ENCODE data around the gene MTERF2. TPM values are rescaled to one million over a fixed set of nuclear protein-coding genes. Genes with fewer than 3 reads are reported as not detected.
"Not testable (repeated sequence)": the region's sequence is repeated elsewhere in the genome, so short reads cannot be mapped to it uniquely, and the experiment has no call there.

Gene MTERF2
- total RNA-seq, 1 donor from 2014 or later: 12.5 TPM

DNA sequence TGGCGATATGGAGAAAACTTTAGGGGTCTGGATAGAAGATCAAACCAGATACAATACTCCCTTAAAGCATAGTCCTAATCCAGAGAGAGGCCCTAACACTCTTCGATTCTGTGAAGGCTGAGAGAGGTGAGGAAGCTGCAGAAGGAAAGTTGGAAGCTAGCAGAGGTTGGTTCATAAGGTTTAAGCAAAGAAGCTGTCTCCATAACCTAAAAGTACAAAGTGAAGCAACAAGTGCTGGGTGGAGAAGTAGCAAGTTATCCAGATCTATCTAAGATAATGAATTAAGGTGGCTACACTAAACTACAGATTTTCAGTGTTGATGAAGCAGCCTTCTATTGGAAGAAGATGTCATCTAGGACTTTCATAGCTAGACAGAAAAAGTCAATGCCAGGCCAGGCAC is 24.6 kb upstream of the MTERF2 start:
- no peaks in the 10 kb centered on the region for H3K27me3 Mint-ChIP-seq (ENCODE audit: unreplicated experiment)

GRCh38 chr12:107007411-107007810 is 20.5 kb upstream of the MTERF2 start:
- H3K9me3 Mint-ChIP-seq (ENCODE audit: unreplicated experiment): peaks cover 5% of the 10 kb centered on the region
- no peaks in the 10 kb centered on the region for H3K27me3 Mint-ChIP-seq (ENCODE audit: unreplicated experiment)
- H3K27ac Mint-ChIP-seq (ENCODE audit: unreplicated experiment): no peak overlapping the region
- DNase-seq (ENCODE audit: extremely low spot score, unreplicated experiment): no peak
- TF ChIP-seq, protein P1, sequence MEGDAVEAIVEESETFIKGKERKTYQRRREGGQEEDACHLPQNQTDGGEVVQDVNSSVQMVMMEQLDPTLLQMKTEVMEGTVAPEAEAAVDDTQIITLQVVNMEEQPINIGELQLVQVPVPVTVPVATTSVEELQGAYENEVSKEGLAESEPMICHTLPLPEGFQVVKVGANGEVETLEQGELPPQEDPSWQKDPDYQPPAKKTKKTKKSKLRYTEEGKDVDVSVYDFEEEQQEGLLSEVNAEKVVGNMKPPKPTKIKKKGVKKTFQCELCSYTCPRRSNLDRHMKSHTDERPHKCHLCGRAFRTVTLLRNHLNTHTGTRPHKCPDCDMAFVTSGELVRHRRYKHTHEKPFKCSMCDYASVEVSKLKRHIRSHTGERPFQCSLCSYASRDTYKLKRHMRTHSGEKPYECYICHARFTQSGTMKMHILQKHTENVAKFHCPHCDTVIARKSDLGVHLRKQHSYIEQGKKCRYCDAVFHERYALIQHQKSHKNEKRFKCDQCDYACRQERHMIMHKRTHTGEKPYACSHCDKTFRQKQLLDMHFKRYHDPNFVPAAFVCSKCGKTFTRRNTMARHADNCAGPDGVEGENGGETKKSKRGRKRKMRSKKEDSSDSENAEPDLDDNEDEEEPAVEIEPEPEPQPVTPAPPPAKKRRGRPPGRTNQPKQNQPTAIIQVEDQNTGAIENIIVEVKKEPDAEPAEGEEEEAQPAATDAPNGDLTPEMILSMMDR (IDR thresholded peaks at IDR 0.05): no peak
- no peaks in the 10 kb centered on the region for H3K4me1 Mint-ChIP-seq (ENCODE audit: unreplicated experiment)
- peaks cover 8% of the 10 kb centered on the region for H3K36me3 Mint-ChIP-seq (ENCODE audit: unreplicated experiment)
- no peak overlapping the region for H3K4me3 Mint-ChIP-seq (ENCODE audit: unreplicated experiment)

More for the DNA sequence above, 24.6 kb upstream of the MTERF2 start:
- TF ChIP-seq, protein P1 (IDR thresholded peaks at IDR 0.05): no peak
- DNase-seq (ENCODE audit: extremely low spot score, unreplicated experiment): no peak
- Mint-ChIP-seq H3K9me3 (ENCODE audit: unreplicated experiment) (peaks cover 5% of the 10 kb centered on the region), H3K4me1 (ENCODE audit: unreplicated experiment) (no peaks in the 10 kb centered on the region), H3K27ac (ENCODE audit: unreplicated experiment) (no peak overlapping the region), H3K4me3 (ENCODE audit: unreplicated experiment) (no peak overlapping the region), H3K36me3 (ENCODE audit: unreplicated experiment) (peaks cover 13% of the 10 kb centered on the region)

- H3K4me3 Mint-ChIP-seq (ENCODE audit: unreplicated experiment); H3K27ac Mint-ChIP-seq (ENCODE audit: unreplicated experiment); H3K27me3 Mint-ChIP-seq (ENCODE audit: unreplicated experiment); DNase-seq (ENCODE audit: extremely low spot score, unreplicated experiment); H3K4me1 Mint-ChIP-seq (ENCODE audit: unreplicated experiment); H3K9me3 Mint-ChIP-seq (ENCODE audit: unreplicated experiment): not testable (repeated sequence)
- peaks cover 12% of the 10 kb centered on the region for H3K36me3 Mint-ChIP-seq (ENCODE audit: unreplicated experiment)
These were observed 15.7 kb upstream of the MTERF2 start for GRCh38 chr12:107002665-107003064.

- Mint-ChIP-seq H3K9me3 (ENCODE audit: unreplicated experiment) (no peaks in the 10 kb centered on the region), H3K4me3 (ENCODE audit: unreplicated experiment) (no peak overlapping the region), H3K36me3 (ENCODE audit: unreplicated experiment) (peaks cover 23% of the 10 kb centered on the region), H3K27ac (ENCODE audit: unreplicated experiment) (no peak overlapping the region), H3K27me3 (ENCODE audit: unreplicated experiment) (no peaks in the 10 kb centered on the region), H3K4me1 (ENCODE audit: unreplicated experiment) (peaks cover 11% of the 10 kb centered on the region)
- no peak for DNase-seq (ENCODE audit: extremely low spot score, unreplicated experiment)
- TF ChIP-seq, protein P1 (IDR thresholded peaks at IDR 0.05): no peak
These were observed 12.5 kb upstream of the MTERF2 start for GRCh38 chr12:106999446-106999845.

DNA sequence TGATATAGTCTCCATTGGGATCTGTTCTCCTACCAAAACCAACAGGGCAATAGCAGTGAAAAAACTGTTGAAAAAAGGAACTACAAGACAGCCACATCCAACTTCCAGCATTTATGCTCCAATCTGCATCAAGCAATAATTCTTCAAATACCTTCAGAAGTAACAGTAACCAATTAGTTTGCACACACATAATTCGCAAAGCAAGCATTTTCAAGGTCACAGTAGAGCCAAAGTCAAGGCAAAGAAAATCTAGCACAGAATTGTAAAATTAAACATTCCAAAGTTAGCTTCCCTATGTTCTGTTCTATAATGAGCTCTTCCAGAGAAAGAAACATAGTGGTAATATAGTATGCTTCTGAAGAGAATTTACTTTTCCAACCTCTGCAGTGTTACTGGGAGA is 11.0 kb upstream of the MTERF2 start:
- Mint-ChIP-seq H3K4me3 (ENCODE audit: unreplicated experiment) (no peak overlapping the region), H3K27ac (ENCODE audit: unreplicated experiment) (no peak overlapping the region), H3K9me3 (ENCODE audit: unreplicated experiment) (no peaks in the 10 kb centered on the region), H3K4me1 (ENCODE audit: unreplicated experiment) (peaks cover 19% of the 10 kb centered on the region), H3K36me3 (ENCODE audit: unreplicated experiment) (peaks cover 23% of the 10 kb centered on the region), H3K27me3 (ENCODE audit: unreplicated experiment) (no peaks in the 10 kb centered on the region)
- TF ChIP-seq, protein P1 (IDR thresholded peaks at IDR 0.05): no peak
- no peak for DNase-seq (ENCODE audit: extremely low spot score, unreplicated experiment)

- not testable (repeated sequence) for DNase-seq (ENCODE audit: extremely low spot score, unreplicated experiment); H3K9me3 Mint-ChIP-seq (ENCODE audit: unreplicated experiment); H3K27ac Mint-ChIP-seq (ENCODE audit: unreplicated experiment); H3K27me3 Mint-ChIP-seq (ENCODE audit: unreplicated experiment); H3K4me3 Mint-ChIP-seq (ENCODE audit: unreplicated experiment)
- peaks cover 23% of the 10 kb centered on the region for H3K36me3 Mint-ChIP-seq (ENCODE audit: unreplicated experiment)
- H3K4me1 Mint-ChIP-seq (ENCODE audit: unreplicated experiment): peaks cover 19% of the 10 kb centered on the region
These were observed 9.2 kb upstream of the MTERF2 start for GRCh38 chr12:106996102-106996501.

All from osteocyte (in vitro differentiated cells).